Stimulated activated naive CD8-positive, alpha-beta T cell treated with anti-CD3 and anti-CD28 coated beads, Interleukin-15, Interleukin-2, amounts not matched to agents 100 ng/mL and 50 ng/mL, for 24 hours (primary cell): Measurements from ENCODE around the gene LPCAT2.

Source experiments
- H3K27ac Mint-ChIP-seq: one replicate; pipeline ENCODE4 v1.8.0; 2021; ENCODE audit warnings: mild to moderate bottlenecking, mixed read lengths
- H3K27me3 Mint-ChIP-seq: one replicate; pipeline ENCODE4 v1.8.0; 2021; ENCODE audit warnings: mixed read lengths
- H3K36me3 Mint-ChIP-seq: one replicate; pipeline ENCODE4 v1.8.0; 2021; ENCODE audit warnings: low read depth, mixed read lengths
- H3K4me1 Mint-ChIP-seq: one replicate; pipeline ENCODE4 v1.8.0; 2021; ENCODE audit warnings: low read depth, mixed read lengths
- H3K4me3 Mint-ChIP-seq: one replicate; pipeline ENCODE4 v1.8.0; 2021; ENCODE audit warnings: mild to moderate bottlenecking, mixed read lengths
- H3K9me3 Mint-ChIP-seq: one replicate; pipeline ENCODE4 v1.8.0; 2021; ENCODE audit warnings: mixed read lengths

Gene LPCAT2

DNA sequence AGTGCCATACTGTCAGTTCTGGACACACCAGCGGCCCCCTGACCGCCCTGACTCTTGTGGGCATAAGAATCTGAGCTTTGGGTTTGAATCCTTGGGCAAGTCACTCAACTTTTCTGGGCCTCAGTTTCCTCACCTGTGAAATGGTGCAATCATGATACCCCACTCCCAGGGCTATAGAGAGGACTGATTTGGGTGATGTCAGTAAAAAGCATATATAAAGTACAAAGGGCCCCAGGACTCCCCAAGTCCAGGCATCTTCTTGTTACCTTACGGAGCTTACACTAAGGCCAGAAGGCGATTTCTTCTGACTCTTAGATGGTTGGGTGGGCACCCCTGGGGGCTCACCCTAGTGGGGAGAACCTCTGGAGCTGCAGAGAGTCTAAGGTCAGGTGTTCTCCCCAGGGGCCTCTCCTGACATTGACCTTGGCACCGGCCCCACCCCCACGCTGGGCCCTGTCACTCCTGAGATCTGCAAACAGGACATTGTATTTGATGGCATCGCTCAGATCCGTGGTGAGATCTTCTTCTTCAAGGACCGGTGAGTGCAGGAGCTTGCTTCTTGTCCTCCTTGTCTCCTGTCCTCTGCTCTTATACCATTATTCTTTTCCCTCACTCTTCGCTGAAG is 16.0 kb upstream of the LPCAT2 start:
- Mint-ChIP-seq H3K9me3 (no peaks in the 10 kb centered on the region), H3K27ac (no peak overlapping the region), H3K4me1 (no peaks in the 10 kb centered on the region), H3K4me3 (no peak overlapping the region), H3K27me3 (peaks cover 9% of the 10 kb centered on the region), H3K36me3 (no peaks in the 10 kb centered on the region)

DNA sequence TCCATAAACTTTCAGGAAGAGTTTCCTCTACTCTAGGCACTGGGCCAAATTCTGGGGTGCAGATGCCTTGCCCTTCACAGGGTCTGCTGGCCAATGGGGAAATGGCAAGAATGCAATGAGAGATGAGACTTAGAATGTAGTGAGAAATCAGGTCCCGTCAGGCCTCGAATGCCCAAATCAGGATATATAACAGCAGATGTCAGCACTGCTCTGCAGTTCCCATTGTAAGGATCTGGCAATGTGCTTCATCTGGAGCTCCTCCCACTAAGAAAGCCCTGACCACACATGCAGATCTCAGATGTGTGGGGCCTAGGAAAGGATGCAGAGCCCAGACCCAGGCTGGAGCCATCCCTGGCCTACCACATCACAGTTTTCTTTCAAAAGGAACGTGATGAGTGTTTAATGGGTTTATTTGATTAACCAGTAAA is 13.9 kb upstream of the LPCAT2 start:
- no peak overlapping the region for H3K4me3 Mint-ChIP-seq
- no peak overlapping the region for H3K27ac Mint-ChIP-seq
- peaks cover 3% of the 10 kb centered on the region for H3K4me1 Mint-ChIP-seq
- no peaks in the 10 kb centered on the region for H3K9me3 Mint-ChIP-seq
- H3K27me3 Mint-ChIP-seq = peaks cover 6% of the 10 kb centered on the region
- no peaks in the 10 kb centered on the region for H3K36me3 Mint-ChIP-seq

DNA sequence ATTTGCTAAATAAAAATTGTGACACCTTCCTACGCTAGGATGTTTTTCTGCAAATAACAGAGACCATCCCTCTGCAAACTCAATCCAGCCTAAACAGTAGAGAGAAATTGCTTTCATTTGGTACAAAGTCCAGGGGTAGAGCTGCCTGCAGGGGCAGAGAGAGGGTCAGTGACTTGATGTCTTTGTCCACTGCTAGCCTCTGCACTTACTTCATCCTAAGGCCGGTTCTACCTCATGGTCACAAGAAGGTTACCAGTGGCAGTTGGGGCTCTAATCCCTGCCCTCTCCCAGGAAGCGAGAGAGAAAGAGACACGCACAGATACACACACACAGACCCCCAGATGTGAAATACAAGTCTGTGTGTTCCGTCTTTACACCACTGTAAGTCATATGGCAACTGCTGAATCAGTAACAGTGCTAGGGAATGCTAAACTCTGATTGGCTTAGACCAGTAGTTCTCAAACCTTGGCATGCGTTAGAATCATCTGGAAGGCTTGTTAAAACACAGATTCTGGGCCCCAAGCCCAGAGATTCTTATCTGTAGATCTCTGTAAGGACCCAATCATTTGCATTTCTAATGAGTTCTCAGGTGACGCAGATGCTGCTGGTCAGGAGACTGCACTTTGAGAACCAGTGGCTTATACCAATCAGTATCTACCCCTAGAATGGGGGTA is 13.1 kb upstream of the LPCAT2 start:
- no peaks in the 10 kb centered on the region for H3K9me3 Mint-ChIP-seq
- peaks cover 5% of the 10 kb centered on the region for H3K4me1 Mint-ChIP-seq
- H3K27me3 Mint-ChIP-seq = peaks cover 6% of the 10 kb centered on the region
- H3K4me3 Mint-ChIP-seq = no peak overlapping the region
- H3K36me3 Mint-ChIP-seq = no peaks in the 10 kb centered on the region
- no peak overlapping the region for H3K27ac Mint-ChIP-seq

DNA sequence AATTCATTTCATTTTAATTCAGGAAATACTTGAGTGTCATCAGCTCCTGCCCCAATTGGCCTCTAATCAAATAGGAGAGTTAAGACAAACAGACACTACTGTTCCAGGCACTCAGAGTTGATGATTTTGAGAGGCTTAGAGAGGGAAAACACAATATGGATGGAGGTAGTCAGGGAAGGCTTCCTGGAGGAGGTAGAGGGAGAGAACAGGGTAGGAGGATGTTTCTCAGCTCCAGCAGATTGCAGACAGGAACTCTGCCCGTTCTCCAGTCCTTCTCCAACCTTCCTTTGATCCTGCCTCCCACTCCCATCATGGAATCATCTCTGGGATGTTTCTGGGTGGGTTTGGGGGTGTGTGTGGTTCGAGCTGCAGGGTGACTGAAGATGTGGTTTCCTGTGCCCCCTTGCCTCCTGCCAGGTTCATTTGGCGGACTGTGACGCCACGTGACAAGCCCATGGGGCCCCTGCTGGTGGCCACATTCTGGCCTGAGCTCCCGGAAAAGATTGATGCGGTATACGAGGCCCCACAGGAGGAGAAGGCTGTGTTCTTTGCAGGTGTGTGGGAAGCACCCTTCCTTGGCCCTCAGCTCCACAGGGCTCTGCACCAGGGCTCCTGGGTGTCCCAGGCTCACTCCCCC is 12.2 kb upstream of the LPCAT2 start:
- H3K36me3 Mint-ChIP-seq = no peaks in the 10 kb centered on the region
- no peak overlapping the region for H3K27ac Mint-ChIP-seq
- H3K9me3 Mint-ChIP-seq = no peaks in the 10 kb centered on the region
- H3K4me3 Mint-ChIP-seq = no peak overlapping the region
- H3K27me3 Mint-ChIP-seq = peaks cover 9% of the 10 kb centered on the region
- peaks cover 5% of the 10 kb centered on the region for H3K4me1 Mint-ChIP-seq

DNA sequence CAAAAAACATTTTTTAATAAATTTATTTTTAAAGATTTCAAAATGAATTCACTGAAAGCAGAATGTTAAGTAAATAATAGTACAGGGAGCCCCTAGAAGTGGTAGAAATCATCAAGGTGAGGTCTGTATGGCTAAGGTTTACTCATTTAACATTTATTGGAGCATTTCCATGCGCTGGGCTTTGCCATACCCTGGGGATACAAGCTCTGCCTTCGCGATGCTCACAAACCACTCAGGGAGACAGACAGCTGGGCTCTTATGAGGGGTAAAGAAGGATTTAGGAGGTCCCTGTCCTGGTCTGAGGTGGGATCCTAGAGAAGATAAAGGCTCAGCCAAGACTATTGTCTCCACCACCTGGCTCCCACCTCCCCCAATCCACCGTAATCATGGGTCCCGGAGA is 11.3 kb upstream of the LPCAT2 start:
- Mint-ChIP-seq H3K4me1 (peaks cover 5% of the 10 kb centered on the region), H3K9me3 (no peaks in the 10 kb centered on the region), H3K36me3 (no peaks in the 10 kb centered on the region)

DNA sequence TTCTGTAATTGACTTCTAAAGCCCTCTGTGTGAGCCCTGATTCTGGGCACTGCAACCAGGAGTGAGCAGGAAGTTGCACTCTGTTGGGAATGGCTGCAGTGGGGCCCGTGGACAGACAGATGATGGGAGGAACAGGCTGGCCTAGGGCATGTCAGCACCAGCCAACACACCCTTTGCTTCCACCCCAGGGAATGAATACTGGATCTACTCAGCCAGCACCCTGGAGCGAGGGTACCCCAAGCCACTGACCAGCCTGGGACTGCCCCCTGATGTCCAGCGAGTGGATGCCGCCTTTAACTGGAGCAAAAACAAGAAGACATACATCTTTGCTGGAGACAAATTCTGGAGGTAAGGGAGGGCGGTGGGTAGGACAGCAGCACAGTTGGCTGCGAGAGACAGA is 10.8 kb upstream of the LPCAT2 start:
- no peaks in the 10 kb centered on the region for H3K9me3 Mint-ChIP-seq
- no peaks in the 10 kb centered on the region for H3K36me3 Mint-ChIP-seq
- H3K4me3 Mint-ChIP-seq = no peak overlapping the region
- peaks cover 5% of the 10 kb centered on the region for H3K4me1 Mint-ChIP-seq
- H3K27me3 Mint-ChIP-seq = peaks cover 9% of the 10 kb centered on the region
- H3K27ac Mint-ChIP-seq = no peak overlapping the region

More for the DNA sequence above, 11.3 kb upstream of the LPCAT2 start:
- Mint-ChIP-seq H3K27ac (no peak overlapping the region), H3K4me3 (no peak overlapping the region), H3K27me3 (peaks cover 9% of the 10 kb centered on the region)

DNA sequence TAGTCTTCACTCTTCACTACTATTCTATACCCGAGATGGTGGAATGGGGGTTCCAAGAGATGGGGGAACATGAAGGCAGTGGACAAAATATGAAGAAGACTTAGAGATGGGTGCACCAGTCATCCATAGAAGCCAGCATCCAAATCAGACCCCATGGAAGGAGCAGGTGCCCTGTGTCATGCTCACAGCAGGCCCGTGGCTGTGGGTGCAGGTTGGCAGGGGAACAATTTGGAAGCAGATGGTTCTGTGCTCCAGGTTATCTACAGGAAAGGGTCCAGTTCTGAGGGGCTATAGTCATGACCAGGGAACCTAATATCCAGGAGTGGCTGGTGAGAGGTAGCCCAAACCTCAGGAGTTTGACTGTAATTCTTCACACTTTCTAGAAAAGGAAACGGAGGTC is 9.6 kb upstream of the LPCAT2 start:
- no peak overlapping the region for H3K4me3 Mint-ChIP-seq
- H3K9me3 Mint-ChIP-seq = no peaks in the 10 kb centered on the region
- peaks cover 9% of the 10 kb centered on the region for H3K27me3 Mint-ChIP-seq
- no peak overlapping the region for H3K27ac Mint-ChIP-seq
- no peaks in the 10 kb centered on the region for H3K36me3 Mint-ChIP-seq
- peaks cover 5% of the 10 kb centered on the region for H3K4me1 Mint-ChIP-seq

DNA sequence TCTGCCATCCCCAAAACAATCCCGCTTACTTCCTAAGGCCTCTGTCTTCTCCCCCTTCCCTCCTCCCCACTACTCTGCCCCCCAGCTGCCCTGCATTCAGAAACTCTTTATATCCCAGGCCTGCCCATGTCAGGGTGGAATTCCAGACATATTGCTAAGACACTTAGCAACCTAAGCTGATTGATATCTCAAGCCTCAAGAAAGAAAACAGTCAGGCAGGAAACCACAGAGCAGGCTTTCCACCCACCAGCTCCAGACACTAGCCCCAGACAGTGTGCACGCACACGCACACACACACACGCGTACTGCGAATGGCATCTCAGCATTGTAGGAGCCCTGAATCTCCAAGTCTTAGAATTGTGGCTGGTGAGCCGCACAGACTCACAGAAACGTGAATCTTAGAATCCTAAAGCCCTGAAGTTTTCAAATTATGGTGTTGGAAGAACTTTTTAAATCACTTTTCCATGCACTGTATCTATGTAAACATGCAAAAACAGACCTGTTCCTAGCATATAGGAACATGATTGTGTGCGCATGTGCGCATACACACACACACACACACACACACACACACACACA is 8.8 kb upstream of the LPCAT2 start:
- Mint-ChIP-seq H3K4me3 (no peak overlapping the region), H3K27me3 (peaks cover 9% of the 10 kb centered on the region), H3K36me3 (no peaks in the 10 kb centered on the region), H3K4me1 (peaks cover 5% of the 10 kb centered on the region), H3K27ac (no peak overlapping the region), H3K9me3 (no peaks in the 10 kb centered on the region)

DNA sequence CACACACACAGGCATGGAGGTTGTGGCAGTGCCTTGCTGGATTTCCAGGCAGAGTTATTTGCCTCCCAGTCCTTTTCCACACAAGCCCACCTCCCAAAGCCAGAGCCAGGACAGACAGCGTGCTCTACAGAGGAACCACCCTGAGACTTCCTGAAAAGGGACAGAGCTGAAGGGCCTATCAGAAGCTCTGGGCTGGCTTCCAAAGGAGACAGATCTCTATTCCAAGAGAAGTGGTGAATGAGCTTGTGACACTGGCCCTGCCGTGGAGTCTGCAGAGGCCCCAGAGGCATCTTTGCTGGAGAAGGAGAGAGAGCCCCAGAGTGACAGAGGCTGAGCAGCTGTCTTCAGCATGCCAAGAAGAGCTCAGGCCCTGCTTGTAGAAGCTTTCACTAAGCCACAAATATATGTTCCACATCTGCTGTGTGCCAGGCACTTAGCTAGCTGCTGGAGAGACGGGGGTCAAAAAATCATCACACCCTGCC is 8.3 kb upstream of the LPCAT2 start:
- H3K9me3 Mint-ChIP-seq = no peaks in the 10 kb centered on the region
- H3K4me1 Mint-ChIP-seq = peaks cover 5% of the 10 kb centered on the region
- H3K27ac Mint-ChIP-seq = no peak overlapping the region
- no peak overlapping the region for H3K4me3 Mint-ChIP-seq
- H3K27me3 Mint-ChIP-seq = peaks cover 9% of the 10 kb centered on the region
- no peaks in the 10 kb centered on the region for H3K36me3 Mint-ChIP-seq

DNA sequence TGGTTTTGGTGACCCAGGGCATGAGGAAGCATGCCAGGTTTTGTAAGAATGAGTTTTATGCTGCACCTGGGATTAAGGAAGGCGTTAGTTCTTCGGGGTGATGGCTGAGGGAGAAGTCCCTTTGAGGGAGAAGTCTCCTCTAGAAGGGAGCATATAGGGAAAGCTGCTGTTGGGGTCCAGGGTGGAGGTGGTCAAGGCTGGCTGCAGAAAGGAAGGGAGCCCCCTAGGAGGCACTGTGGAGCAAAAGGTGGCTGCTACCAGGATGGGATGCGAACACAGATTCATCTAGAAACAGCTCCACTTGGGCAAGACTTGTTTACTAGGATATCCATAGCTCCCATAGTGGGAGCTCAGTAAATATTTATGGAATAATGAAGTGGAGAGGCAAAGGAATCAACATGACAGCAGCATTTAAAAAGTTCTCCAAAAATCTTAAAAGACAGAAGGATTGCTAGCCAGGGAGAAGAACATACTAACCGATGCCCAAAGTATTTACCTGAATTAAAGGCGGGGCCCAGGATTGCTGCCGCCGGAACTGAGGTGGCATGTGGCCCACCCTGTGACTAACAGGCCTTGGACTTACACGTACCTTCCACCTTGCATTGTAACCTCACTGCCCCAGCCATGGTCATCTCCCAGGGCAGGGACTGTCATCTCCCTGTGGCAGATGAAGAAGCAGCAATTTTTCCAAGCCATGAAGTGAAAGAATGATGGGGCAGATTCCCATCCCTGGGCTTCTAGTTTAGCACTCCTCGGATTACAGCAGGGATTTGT is 7.1 kb upstream of the LPCAT2 start:
- Mint-ChIP-seq H3K4me3 (no peak overlapping the region), H3K9me3 (no peaks in the 10 kb centered on the region), H3K27me3 (peaks cover 12% of the 10 kb centered on the region), H3K4me1 (peaks cover 5% of the 10 kb centered on the region), H3K27ac (no peak overlapping the region), H3K36me3 (no peaks in the 10 kb centered on the region)

DNA sequence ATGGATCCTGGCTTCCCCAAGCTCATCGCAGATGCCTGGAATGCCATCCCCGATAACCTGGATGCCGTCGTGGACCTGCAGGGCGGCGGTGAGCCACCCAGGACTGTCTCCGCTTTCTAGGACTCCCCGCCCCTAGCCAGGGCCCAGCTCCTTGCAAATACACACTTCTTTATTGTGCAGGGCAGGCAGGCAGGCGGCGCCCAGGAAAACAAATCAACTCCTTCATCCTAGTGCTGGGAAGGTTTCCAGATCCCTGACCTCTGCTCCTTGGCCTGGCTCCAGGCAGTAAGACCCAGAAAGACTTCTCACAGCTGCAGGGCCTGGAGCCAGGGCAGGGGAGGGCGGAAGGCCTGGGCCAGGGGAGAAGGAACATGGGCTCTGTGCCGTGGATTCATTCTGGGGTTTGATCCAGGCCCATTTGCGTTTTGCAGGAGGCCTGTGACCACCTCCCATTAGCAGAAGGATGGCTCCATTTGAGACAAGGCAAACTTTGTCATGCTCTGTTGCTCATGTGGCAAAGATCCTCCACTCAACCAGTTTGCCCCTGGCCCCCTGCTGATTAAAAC is 6.0 kb upstream of the LPCAT2 start:
- Mint-ChIP-seq H3K4me3 (no peak overlapping the region), H3K27me3 (peaks cover 13% of the 10 kb centered on the region), H3K4me1 (peaks cover 5% of the 10 kb centered on the region), H3K9me3 (no peaks in the 10 kb centered on the region), H3K27ac (no peak overlapping the region), H3K36me3 (no peaks in the 10 kb centered on the region)

DNA sequence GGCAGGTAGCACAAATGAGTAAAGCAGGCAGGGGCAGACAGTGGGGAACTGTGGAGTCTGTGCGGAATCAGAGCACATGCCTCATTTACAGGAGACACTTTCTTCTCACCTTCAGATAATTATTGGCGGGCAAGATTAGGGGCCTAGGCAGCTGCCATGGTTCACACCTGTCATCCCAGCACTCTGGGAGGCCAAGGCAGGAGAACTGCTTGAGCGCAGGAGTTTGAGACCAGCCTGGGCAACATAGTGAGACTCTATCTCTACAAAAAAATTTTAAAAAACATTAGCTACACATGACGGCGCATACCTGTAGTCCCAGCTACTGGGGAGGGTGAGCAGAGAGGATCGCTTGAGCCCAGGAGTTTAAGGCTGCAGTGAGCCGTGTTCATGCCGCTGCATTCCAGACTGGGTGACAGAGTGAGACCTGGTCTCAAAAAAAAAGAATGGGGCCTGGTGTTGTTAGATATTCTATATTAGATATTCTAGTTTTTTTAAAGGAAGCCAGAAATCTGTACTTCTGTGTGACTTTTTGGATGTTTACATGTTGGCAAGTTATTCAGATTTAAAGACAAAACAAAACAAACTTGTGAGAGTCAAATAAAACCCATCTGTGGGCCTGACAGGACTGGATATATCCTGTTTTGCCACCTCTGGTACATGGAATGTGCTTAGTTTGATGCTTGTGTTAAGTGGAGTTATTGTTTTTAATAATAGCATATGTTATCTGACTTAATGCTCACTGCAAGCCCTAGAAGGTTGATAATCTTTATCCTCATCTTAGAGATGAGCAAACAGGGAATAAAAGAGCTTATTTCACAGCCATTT is 4.9 kb upstream of the LPCAT2 start:
- Mint-ChIP-seq H3K27me3 (peaks cover 21% of the 10 kb centered on the region), H3K4me3 (no peak overlapping the region)

DNA sequence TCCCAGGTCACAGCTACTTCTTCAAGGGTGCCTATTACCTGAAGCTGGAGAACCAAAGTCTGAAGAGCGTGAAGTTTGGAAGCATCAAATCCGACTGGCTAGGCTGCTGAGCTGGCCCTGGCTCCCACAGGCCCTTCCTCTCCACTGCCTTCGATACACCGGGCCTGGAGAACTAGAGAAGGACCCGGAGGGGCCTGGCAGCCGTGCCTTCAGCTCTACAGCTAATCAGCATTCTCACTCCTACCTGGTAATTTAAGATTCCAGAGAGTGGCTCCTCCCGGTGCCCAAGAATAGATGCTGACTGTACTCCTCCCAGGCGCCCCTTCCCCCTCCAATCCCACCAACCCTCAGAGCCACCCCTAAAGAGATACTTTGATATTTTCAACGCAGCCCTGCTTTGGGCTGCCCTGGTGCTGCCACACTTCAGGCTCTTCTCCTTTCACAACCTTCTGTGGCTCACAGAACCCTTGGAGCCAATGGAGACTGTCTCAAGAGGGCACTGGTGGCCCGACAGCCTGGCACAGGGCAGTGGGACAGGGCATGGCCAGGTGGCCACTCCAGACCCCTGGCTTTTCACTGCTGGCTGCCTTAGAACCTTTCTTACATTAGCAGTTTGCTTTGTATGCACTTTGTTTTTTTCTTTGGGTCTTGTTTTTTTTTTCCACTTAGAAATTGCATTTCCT is 3.4 kb upstream of the LPCAT2 start:
- Mint-ChIP-seq H3K27me3 (peaks cover 34% of the 10 kb centered on the region), H3K36me3 (no peaks in the 10 kb centered on the region), H3K27ac (no peak overlapping the region), H3K9me3 (no peaks in the 10 kb centered on the region), H3K4me1 (peaks cover 5% of the 10 kb centered on the region), H3K4me3 (no peak overlapping the region)

More for the DNA sequence above, 4.9 kb upstream of the LPCAT2 start:
- Mint-ChIP-seq H3K27ac (no peak overlapping the region), H3K36me3 (no peaks in the 10 kb centered on the region), H3K9me3 (no peaks in the 10 kb centered on the region), H3K4me1 (peaks cover 10% of the 10 kb centered on the region)
